Limb (tissue), 2 donors: Measurements from ENCODE around the gene MYBPHL.
A peak's percentile ranks its signal among the peaks of the same experiment; 100 is the strongest.

Experiments
- DNase-seq, 2 donors: peaks; one replicate each; pipeline ENCODE4 v3.0.0-alpha.2; 2016; ENCODE audit errors: extremely low spot score in 2 of 2

MYBPHL gene

GRCh38 chr1:109266965-109267364 is 39.8 kb downstream of the MYBPHL start:
- peak in 1 of 2 donors; percentile 26 for DNase-seq

- DNase-seq, result no peak
These were observed 41.0 kb downstream of the MYBPHL start for GRCh38 chr1:109265741-109266330.

GRCh38 chr1:109265016-109265415 is 41.8 kb downstream of the MYBPHL start:
- DNase-seq, result no peak

- no peak for DNase-seq
These were observed 42.4 kb downstream of the MYBPHL start for GRCh38 chr1:109264379-109264755.

GRCh38 chr1:109263597-109264378 is 43.0 kb downstream of the MYBPHL start:
- DNase-seq, result peak; percentile 55 to 84

GRCh38 chr1:109263234-109263596 is 43.6 kb downstream of the MYBPHL start:
- DNase-seq, result no peak

- DNase-seq, result no peak
These were observed 44.4 kb downstream of the MYBPHL start for GRCh38 chr1:109262231-109263055.

GRCh38 chr1:109261578-109261977 is 45.2 kb downstream of the MYBPHL start:
- no peak for DNase-seq

- no peak for DNase-seq
These were observed 45.8 kb downstream of the MYBPHL start for GRCh38 chr1:109261006-109261405.

GRCh38 chr1:109259674-109260557 is 46.9 kb downstream of the MYBPHL start:
- DNase-seq, result no peak

GRCh38 chr1:109258481-109259466 is 48.0 kb downstream of the MYBPHL start:
- no peak for DNase-seq

- peak in 1 of 2 donors; percentile 34 for DNase-seq
These were observed 49.0 kb downstream of the MYBPHL start for GRCh38 chr1:109257682-109258421.

- DNase-seq, result no peak
These were observed 49.7 kb downstream of the MYBPHL start for GRCh38 chr1:109256971-109257681.

- DNase-seq, result no peak
These were observed 50.7 kb downstream of the MYBPHL start for GRCh38 chr1:109256085-109256484.

GRCh38 chr1:109255678-109256077 is 51.1 kb downstream of the MYBPHL start:
- DNase-seq, result peak in 1 of 2 donors; percentile 43

GRCh38 chr1:109255097-109255651 is 51.6 kb downstream of the MYBPHL start:
- DNase-seq, result peak in 1 of 2 donors; percentile 63

- peak in 1 of 2 donors; percentile 31 for DNase-seq
These were observed 52.2 kb downstream of the MYBPHL start for GRCh38 chr1:109254621-109255096.
